ENCODE data around the gene PIK3C2B. TPM values are rescaled to one million over a fixed set of nuclear protein-coding genes. Genes with fewer than 3 reads are reported as not detected.
"Not testable (repeated sequence)": the region's sequence is repeated elsewhere in the genome, so short reads cannot be mapped to it uniquely, and the experiment has no call there.

PIK3C2B gene
- total RNA-seq, 2 donors from 2014 or later, result 14.2 to 28.7 TPM

DNA sequence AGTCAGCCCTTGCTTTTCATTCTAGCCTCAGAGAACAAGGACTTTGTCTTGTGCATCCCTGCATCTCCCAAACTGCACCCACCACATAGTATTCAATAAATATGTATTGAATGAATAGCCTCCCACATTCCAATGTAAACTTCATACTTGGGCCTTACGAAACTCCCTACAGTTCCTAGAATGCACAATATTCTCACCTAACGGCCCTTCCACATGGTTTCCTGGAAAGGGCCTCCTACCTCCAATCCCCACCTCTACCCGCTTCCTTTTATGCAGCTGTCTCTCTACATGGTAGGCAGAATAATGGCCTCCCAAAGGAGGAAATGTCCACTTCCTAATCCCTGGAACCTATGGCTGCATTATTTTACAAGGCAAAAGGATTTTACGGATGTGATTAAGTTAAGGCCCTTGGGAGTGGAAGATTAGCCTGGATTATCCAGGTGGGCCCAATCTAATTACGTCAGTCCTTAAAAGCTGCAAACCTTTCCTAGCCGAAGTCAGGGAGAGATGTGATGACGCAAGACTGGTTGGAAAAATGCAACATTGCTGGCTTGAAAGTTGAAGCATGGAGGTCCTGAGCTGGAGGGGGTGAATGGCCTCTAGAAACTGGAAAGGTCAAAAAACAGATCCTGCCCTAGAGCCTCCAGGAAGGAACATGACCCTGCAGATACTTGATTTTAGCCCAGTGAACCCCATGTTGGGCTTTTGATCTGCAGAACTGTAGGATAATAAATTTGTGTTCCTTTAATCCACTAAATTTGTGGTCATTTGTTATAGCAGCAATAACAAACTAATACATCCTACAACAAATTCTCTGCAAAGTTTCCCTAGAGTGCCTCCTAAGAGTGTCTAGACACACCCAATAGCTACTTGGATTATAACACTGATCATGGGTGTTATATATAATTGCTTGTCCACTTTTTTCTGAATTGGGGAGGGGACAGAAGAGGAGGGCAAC is 5.2 kb upstream of the PIK3C2B start:
- Mint-ChIP-seq H3K9me3 (no peaks in the 10 kb centered on the region), H3K36me3 (no peaks in the 10 kb centered on the region), H3K4me3 (no peak overlapping the region), H3K27ac (no peak overlapping the region), H3K4me1 (ENCODE audit: low read depth in 2 of 2) (peaks cover 16 to 20% of the 10 kb centered on the region in 2 donors), H3K27me3 (no peaks in the 10 kb centered on the region)
- ATAC-seq (no peak), DNase-seq (ENCODE audit: low spot score) (no peak)

DNA sequence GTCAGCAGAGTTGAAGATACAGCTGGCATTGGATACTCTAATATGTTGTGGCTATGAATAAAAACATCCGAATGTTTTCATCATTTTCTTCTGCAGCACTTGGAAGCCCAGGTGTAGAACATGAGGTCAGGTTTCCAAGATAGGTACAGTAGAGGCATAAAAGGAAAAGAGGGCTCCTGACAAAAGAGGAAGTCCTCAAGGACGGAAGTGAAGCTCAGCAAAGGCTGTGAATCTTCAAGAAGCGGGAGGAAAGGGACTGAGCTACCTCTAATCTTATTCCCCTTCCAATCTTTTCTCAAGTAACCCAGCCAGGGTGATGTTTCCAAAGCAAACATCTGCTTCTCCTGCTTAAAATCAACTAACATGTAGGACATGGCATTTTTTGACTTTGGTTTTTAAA is 4.4 kb upstream of the PIK3C2B start:
- no peaks in the 10 kb centered on the region for H3K27me3 Mint-ChIP-seq
- H3K9me3 Mint-ChIP-seq, result no peaks in the 10 kb centered on the region
- H3K4me1 Mint-ChIP-seq (ENCODE audit: low read depth in 2 of 2), result peaks cover 16 to 20% of the 10 kb centered on the region in 2 donors
- no peak overlapping the region for H3K4me3 Mint-ChIP-seq
- no peak for ATAC-seq
- H3K36me3 Mint-ChIP-seq, result no peaks in the 10 kb centered on the region
- no peak for DNase-seq (ENCODE audit: low spot score)
- H3K27ac Mint-ChIP-seq, result peak overlapping the region in 1 of 2 donors; percentile 68

- H3K9me3 Mint-ChIP-seq, result no peaks in the 10 kb centered on the region
- no peak for ATAC-seq
- H3K27ac Mint-ChIP-seq, result peak overlapping the region; percentile 80 to 92
- peaks cover 35% of the 10 kb centered on the region in 2 donors for H3K4me1 Mint-ChIP-seq (ENCODE audit: low read depth in 2 of 2)
- H3K4me3 Mint-ChIP-seq, result peak overlapping the region; percentile 95
- no peaks in the 10 kb centered on the region for H3K36me3 Mint-ChIP-seq
- no peaks in the 10 kb centered on the region for H3K27me3 Mint-ChIP-seq
- DNase-seq (ENCODE audit: low spot score), result no peak
Measured at GRCh38 chr1:204495777-204496176, 1.2 kb upstream of the PIK3C2B start.

GRCh38 chr1:204495078-204495753 is 611 bp upstream of the PIK3C2B start:
- no peaks in the 10 kb centered on the region for H3K36me3 Mint-ChIP-seq
- DNase-seq (ENCODE audit: low spot score), result no peak
- H3K27ac Mint-ChIP-seq, result peak overlapping the region; percentile 80 to 92
- peak; percentile 47 to 60 for ATAC-seq
- H3K27me3 Mint-ChIP-seq, result no peaks in the 10 kb centered on the region
- peaks cover 38% of the 10 kb centered on the region in 2 donors for H3K4me1 Mint-ChIP-seq (ENCODE audit: low read depth in 2 of 2)
- peak overlapping the region; percentile 95 for H3K4me3 Mint-ChIP-seq
- no peaks in the 10 kb centered on the region for H3K9me3 Mint-ChIP-seq

GRCh38 chr1:204493984-204494280 is 673 bp downstream of the PIK3C2B start:
- ATAC-seq, result peak; percentile 58 to 66
- peak overlapping the region; percentile 95 for H3K4me3 Mint-ChIP-seq
- peak; percentile 71 for DNase-seq (ENCODE audit: low spot score)
- H3K36me3 Mint-ChIP-seq, result no peaks in the 10 kb centered on the region
- H3K27me3 Mint-ChIP-seq, result no peaks in the 10 kb centered on the region
- peak overlapping the region; percentile 80 to 92 for H3K27ac Mint-ChIP-seq
- no peaks in the 10 kb centered on the region for H3K9me3 Mint-ChIP-seq
- peaks cover 40 to 47% of the 10 kb centered on the region in 2 donors for H3K4me1 Mint-ChIP-seq (ENCODE audit: low read depth in 2 of 2)

DNA sequence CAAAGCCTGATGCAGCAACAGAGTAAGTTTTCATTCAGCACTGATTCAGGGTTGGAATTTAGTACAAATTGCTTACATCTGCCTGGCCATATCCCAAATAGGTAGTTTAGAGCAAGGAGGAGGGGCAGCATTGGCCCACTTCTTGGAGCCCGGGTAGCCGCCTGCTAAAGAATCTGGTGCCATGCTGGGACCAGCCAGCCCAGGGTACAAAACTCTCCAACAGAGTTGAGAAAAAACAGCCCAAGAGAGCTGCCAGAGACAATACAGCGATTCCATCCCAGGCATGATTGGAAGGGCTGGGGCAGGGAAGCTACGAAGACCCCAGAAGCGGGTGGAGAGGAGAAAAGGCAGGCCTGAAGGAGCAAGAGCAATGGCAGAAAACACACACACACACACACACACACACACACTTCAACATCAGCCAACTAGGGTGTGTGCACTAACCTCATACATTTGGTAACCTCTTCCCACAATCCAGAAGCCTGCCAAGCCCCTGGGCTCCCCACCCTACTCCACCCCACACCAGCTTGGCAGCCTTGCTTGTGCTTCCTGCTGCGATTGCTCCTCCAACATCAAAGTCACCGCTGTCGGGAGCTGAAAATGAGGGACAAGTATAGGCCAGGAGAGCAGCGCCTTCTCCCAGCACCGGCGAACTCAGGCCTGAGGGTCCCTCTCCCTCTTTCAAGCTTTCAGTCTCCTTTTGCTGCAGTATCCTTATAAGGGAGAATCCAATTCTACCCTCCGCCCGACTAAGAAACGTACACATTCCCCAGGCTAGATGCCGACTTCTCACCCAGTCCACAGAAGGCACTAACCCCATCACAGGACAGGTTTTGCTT is 1.2 kb downstream of the PIK3C2B start:
- Mint-ChIP-seq H3K9me3 (no peaks in the 10 kb centered on the region), H3K4me1 (ENCODE audit: low read depth in 2 of 2) (peaks cover 44 to 47% of the 10 kb centered on the region in 2 donors), H3K27me3 (no peaks in the 10 kb centered on the region), H3K4me3 (peak overlapping the region; percentile 95), H3K36me3 (no peaks in the 10 kb centered on the region), H3K27ac (peak overlapping the region; percentile 80 to 92)
- ATAC-seq, result no peak
- DNase-seq (ENCODE audit: low spot score), result no peak

GRCh38 chr1:204491655-204492054 is 3.0 kb downstream of the PIK3C2B start:
- no peak overlapping the region for H3K4me3 Mint-ChIP-seq
- no peaks in the 10 kb centered on the region for H3K36me3 Mint-ChIP-seq
- H3K4me1 Mint-ChIP-seq (ENCODE audit: low read depth in 2 of 2), result peaks cover 46 to 47% of the 10 kb centered on the region in 2 donors
- no peak for DNase-seq (ENCODE audit: low spot score)
- no peak for ATAC-seq
- H3K27me3 Mint-ChIP-seq, result no peaks in the 10 kb centered on the region
- no peaks in the 10 kb centered on the region for H3K9me3 Mint-ChIP-seq
- peak overlapping the region in 1 of 2 donors; percentile 92 for H3K27ac Mint-ChIP-seq

DNA sequence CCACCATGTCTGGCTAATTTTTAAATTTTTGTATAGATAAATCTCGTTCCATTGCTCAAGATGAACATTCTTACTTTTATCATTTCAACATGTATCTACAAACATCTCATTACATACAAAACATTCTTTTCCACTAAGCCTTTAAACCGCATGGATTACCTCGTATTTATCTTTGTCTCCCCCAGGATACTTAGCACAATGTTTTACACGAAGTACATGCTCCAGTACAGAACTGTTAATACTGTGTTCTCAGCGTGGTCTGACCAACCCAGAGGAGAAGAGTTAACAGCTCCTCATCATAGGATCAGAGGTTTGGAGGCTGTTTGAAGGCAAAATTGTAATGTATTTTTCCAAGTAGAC is 7.4 kb downstream of the PIK3C2B start:
- H3K27ac Mint-ChIP-seq, result no peak overlapping the region
- peaks cover 19 to 26% of the 10 kb centered on the region in 2 donors for H3K4me1 Mint-ChIP-seq (ENCODE audit: low read depth in 2 of 2)
- no peaks in the 10 kb centered on the region for H3K27me3 Mint-ChIP-seq
- no peak overlapping the region for H3K4me3 Mint-ChIP-seq
- H3K36me3 Mint-ChIP-seq, result no peaks in the 10 kb centered on the region
- no peak for ATAC-seq
- no peak for DNase-seq (ENCODE audit: low spot score)
- H3K9me3 Mint-ChIP-seq, result no peaks in the 10 kb centered on the region

- DNase-seq (ENCODE audit: low spot score); H3K36me3 Mint-ChIP-seq; H3K4me3 Mint-ChIP-seq; H3K27me3 Mint-ChIP-seq; ATAC-seq; H3K9me3 Mint-ChIP-seq; H3K27ac Mint-ChIP-seq: not testable (repeated sequence)
- peaks cover 14 to 21% of the 10 kb centered on the region in 2 donors for H3K4me1 Mint-ChIP-seq (ENCODE audit: low read depth in 2 of 2)
Measured at GRCh38 chr1:204486513-204487255, 7.9 kb downstream of the PIK3C2B start.

DNA sequence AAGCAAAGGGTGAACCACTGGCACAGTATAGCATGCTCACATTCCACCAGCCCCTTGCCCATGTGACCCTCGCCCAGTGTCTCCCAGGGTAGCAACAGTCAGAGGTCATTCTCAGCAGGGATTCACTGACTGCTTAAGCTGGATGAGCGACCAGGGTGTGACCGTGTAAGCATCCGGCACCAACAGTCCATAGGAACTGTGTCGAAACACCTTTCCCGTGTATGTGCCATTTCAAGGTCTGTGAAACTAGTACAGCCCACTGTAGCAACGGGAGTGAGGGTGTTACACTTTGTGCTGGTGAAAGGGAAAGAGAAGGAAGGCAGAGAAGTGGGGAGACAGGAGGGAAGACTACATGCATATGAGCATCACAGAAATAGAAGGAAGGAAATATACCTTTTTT is 10.8 kb downstream of the PIK3C2B start:
- DNase-seq (ENCODE audit: low spot score), result no peak
- no peak overlapping the region for H3K27ac Mint-ChIP-seq
- no peaks in the 10 kb centered on the region for H3K9me3 Mint-ChIP-seq
- ATAC-seq, result peak in 1 of 2 donors; percentile 45
- no peak overlapping the region for H3K4me3 Mint-ChIP-seq
- H3K4me1 Mint-ChIP-seq (ENCODE audit: low read depth in 2 of 2), result peaks cover 11 to 37% of the 10 kb centered on the region in 2 donors
- no peaks in the 10 kb centered on the region for H3K27me3 Mint-ChIP-seq
- no peaks in the 10 kb centered on the region for H3K36me3 Mint-ChIP-seq

- peaks cover 21 to 56% of the 10 kb centered on the region in 2 donors for H3K4me1 Mint-ChIP-seq (ENCODE audit: low read depth in 2 of 2)
- H3K27ac Mint-ChIP-seq, result peak overlapping the region in 1 of 2 donors; percentile 37
- ATAC-seq (no peak), DNase-seq (ENCODE audit: low spot score) (no peak)
- no peak overlapping the region for H3K4me3 Mint-ChIP-seq
- H3K36me3 Mint-ChIP-seq, result no peaks in the 10 kb centered on the region
- no peaks in the 10 kb centered on the region for H3K27me3 Mint-ChIP-seq
- no peaks in the 10 kb centered on the region for H3K9me3 Mint-ChIP-seq
Measured at GRCh38 chr1:204480515-204480914, 14.1 kb downstream of the PIK3C2B start.

- H3K4me3 Mint-ChIP-seq, result peak overlapping the region; percentile 4
- no peaks in the 10 kb centered on the region for H3K9me3 Mint-ChIP-seq
- H3K27ac Mint-ChIP-seq, result peak overlapping the region in 1 of 2 donors; percentile 84
- ATAC-seq (no peak), DNase-seq (ENCODE audit: low spot score) (no peak)
- peaks cover 21 to 64% of the 10 kb centered on the region in 2 donors for H3K4me1 Mint-ChIP-seq (ENCODE audit: low read depth in 2 of 2)
- H3K36me3 Mint-ChIP-seq, result no peaks in the 10 kb centered on the region
- no peaks in the 10 kb centered on the region for H3K27me3 Mint-ChIP-seq
Measured at GRCh38 chr1:204479387-204480136, 15.0 kb downstream of the PIK3C2B start.
